Fibroblast of mammary gland (primary cell): ENCODE results near the gene PTEN.
"Not testable (repeated sequence)": the region's sequence is repeated elsewhere in the genome, so short reads cannot be mapped to it uniquely, and the experiment has no call there.

Source experiments
- DNase-seq: peaks from one replicate; pipeline ENCODE4 v3.0.0-alpha.2; 2010; ENCODE audit warnings: low read depth
- H3K4me3 ChIP-seq: 2 replicates; pipeline ENCODE4 v1.5.1; 2011; ENCODE audit warnings: low read depth, mild to moderate bottlenecking, low read length, moderate library complexity; ENCODE audit not compliant: control insufficient read depth
- CTCF ChIP-seq: conservative IDR thresholded peaks from 2 replicates; pipeline ENCODE4 v1.5.1; 2011; ENCODE audit warnings: low read depth, low read length, inconsistent platforms; ENCODE audit not compliant: control insufficient read depth, insufficient read depth

PTEN gene

GRCh38 chr10:87860156-87860795, 3.1 kb upstream of the PTEN start:
- peak; percentile 79 for DNase-seq
- no peak overlapping the region for H3K4me3 ChIP-seq
- TF ChIP-seq CTCF, result peak; percentile 56

GRCh38 chr10:87860816-87861403, 2.5 kb upstream of the PTEN start:
- no peak overlapping the region for H3K4me3 ChIP-seq
- TF ChIP-seq CTCF, result no peak
- DNase-seq, result no peak

GRCh38 chr10:87861566-87861952, 1.9 kb upstream of the PTEN start:
- H3K4me3 ChIP-seq, result peak overlapping the region; percentile 96
- peak; percentile 11 for TF ChIP-seq CTCF
- peak; percentile 92 for DNase-seq

GRCh38 chr10:87861953-87862678, 1.3 kb upstream of the PTEN start:
- no peak for TF ChIP-seq CTCF
- peak overlapping the region; percentile 96 for H3K4me3 ChIP-seq
- peak; percentile 98 for DNase-seq

- no peak for DNase-seq
- no peak for TF ChIP-seq CTCF
- H3K4me3 ChIP-seq, result peak overlapping the region; percentile 96
Observed at GRCh38 chr10:87862679-87863052, 759 bp upstream of the PTEN start.

GRCh38 chr10:87863951-87864495, 598 bp downstream of the PTEN start:
- not testable (repeated sequence) for DNase-seq
- H3K4me3 ChIP-seq, result peak overlapping the region; percentile 96

- peak overlapping the region; percentile 91 for H3K4me3 ChIP-seq
- no peak for TF ChIP-seq CTCF
- DNase-seq, result no peak
Observed at GRCh38 chr10:87864496-87865059, 1.2 kb downstream of the PTEN start.
